ENCODE data around the gene TMF1. TPM values are rescaled to one million over a fixed set of nuclear protein-coding genes. Genes with fewer than 3 reads are reported as not detected.

The TMF1 gene
- total and polyA plus RNA-seq, 2 of the 8 experiments (the other 6 are each of a cell fraction or from before 2014, with no cell fraction given) = 1.4 to 18.3 TPM

DNA sequence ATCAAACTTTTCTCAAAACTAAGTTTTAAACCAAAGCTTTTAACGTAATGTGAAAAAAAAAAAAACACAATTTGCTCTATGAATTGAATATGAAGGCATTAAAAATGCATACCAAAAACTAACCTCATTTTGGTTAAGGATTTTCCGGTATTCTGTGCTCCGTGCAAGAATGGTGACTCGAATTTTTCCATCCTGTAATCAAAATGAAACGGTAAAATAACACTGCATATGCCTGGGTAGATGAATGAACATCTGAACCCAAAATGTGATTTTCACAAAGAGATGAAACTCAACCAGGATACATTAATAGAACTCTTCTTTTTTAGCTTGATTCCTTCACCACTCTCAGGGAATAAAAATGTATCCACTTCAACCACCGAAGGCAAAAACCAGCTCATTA, 64.8 kb downstream of the TMF1 start:
- FAIRE-seq (no peak), DNase-seq (ENCODE audit: low read depth in 1 of 2, low spot score in 2 of 2) (no peak)
- no peak overlapping the region for H2BK15ac ChIP-seq (ENCODE audit: low read length)
- H3K9ac ChIP-seq (replicated peaks in 1 of 4; ENCODE audit: extremely low read depth in 1 of 4, low read depth in 3 of 4, low read length in 3 of 4) = no peak overlapping the region
- H3K79me2 ChIP-seq (ENCODE audit: control insufficient read depth in 1 of 2, insufficient read depth in 2 of 2, low read length in 2 of 2) = no peaks in the 10 kb centered on the region
- no peak overlapping the region for H2AFZ ChIP-seq (ENCODE audit: low read length)
- H3K36me3 ChIP-seq (ENCODE audit: control insufficient read depth in 2 of 4, insufficient read depth in 4 of 4, low read length in 3 of 4) = peaks cover 0 to 20% (median 6%) of the 10 kb centered on the region in 4 experiments; a peak in 5 of 8 replicates
- H4K5ac ChIP-seq (ENCODE audit: insufficient read length, low read depth, low read length) = no peak overlapping the region
- no peak overlapping the region for H3K23ac ChIP-seq (ENCODE audit: insufficient read length)
- H3K27ac ChIP-seq (ENCODE audit: low read depth, low read length) = no peak overlapping the region
- H3K4me1 ChIP-seq (replicated peaks in 1 of 4; ENCODE audit: control insufficient read depth in 3 of 4, insufficient read depth in 4 of 4, low read length in 3 of 4) = no peaks in the 10 kb centered on the region
- no peaks in the 10 kb centered on the region for H3K9me3 ChIP-seq (ENCODE audit: insufficient read depth in 2 of 2, low read depth in 1 of 2, low read length in 1 of 2)
- no peak overlapping the region for H3K14ac ChIP-seq (ENCODE audit: insufficient read length)
- no peak overlapping the region for H2BK5ac ChIP-seq (ENCODE audit: low read depth, low read length)
- CTCF ChIA-PET (ENCODE audit: partially characterized antibody) = interaction anchor here (0.8 to 1.9 kb wide), 3 partner anchors 8 to 16 kb away, joined by 3 to 6 read pairs (median 4); no protein-coding TSS in a partner anchor
- POLR2A ChIA-PET (ENCODE audit: partially characterized antibody) = interaction anchor here (1.7 kb wide), 1 partner anchor 9 kb away, joined by 6 read pairs; no protein-coding TSS in a partner anchor
- no peak overlapping the region for H3K18ac ChIP-seq (ENCODE audit: extremely low read depth, low read length)
- no peak overlapping the region for H3K4ac ChIP-seq (replicated peaks; ENCODE audit: insufficient read length, low read depth, low read length)
- no peak overlapping the region for H2BK20ac ChIP-seq (ENCODE audit: low read length)
- WGBS, 2 experiments (ENCODE audit: extremely low coverage in 1 of 2, insufficient coverage in 1 of 2, insufficient read length in 1 of 2, insufficient replicate concordance in 2 of 2, low coverage in 1 of 2, low lambda C conversion rate in 2 of 2, missing lambda C conversion rate in 1 of 2) = 91% methylated on average over 6 of the region's 6 CpGs; no CpG with 5 or more reads in 1 of the 2 experiments
- no peak overlapping the region for H2BK12ac ChIP-seq (ENCODE audit: low read depth, low read length)
- H4K20me1 ChIP-seq (replicated peaks in 1 of 2; ENCODE audit: control insufficient read depth in 1 of 2, insufficient read depth in 2 of 2, low read length in 2 of 2) = peaks cover 0 to 2% of the 10 kb centered on the region in 2 experiments
- no peak overlapping the region for H3K4me3 ChIP-seq (ENCODE audit: extremely low read depth in 1 of 4, insufficient read depth in 2 of 4, low read depth in 3 of 4, low read length in 4 of 4)
- no peak overlapping the region for H2BK120ac ChIP-seq (replicated peaks; ENCODE audit: low read depth, low read length)
- no peak overlapping the region for H4K8ac ChIP-seq (ENCODE audit: extremely low read depth, insufficient read depth, low read length)
- no peak overlapping the region for H4K91ac ChIP-seq (replicated peaks; ENCODE audit: insufficient read length, low read length)
- no peaks in the 10 kb centered on the region for H3K27me3 ChIP-seq (replicated peaks in 1 of 4; ENCODE audit: control insufficient read depth in 3 of 4, extremely low read depth in 1 of 4, insufficient read depth in 3 of 4, low read length in 3 of 4)
- H3K4me2 ChIP-seq (ENCODE audit: insufficient read depth in 1 of 2, low read depth in 2 of 2, low read length in 2 of 2) = no peak overlapping the region
- H3K79me1 ChIP-seq (ENCODE audit: low read depth, low read length) = no peaks in the 10 kb centered on the region
- no peaks in the 10 kb centered on the region; the same call in 1 of the 2 replicates for H3K23me2 ChIP-seq (ENCODE audit: low read depth, low read length)
- H2AK5ac ChIP-seq (ENCODE audit: low read depth, low read length) = no peak overlapping the region
- H3K56ac ChIP-seq (replicated peaks; ENCODE audit: insufficient read length, low read depth, low read length) = no peak overlapping the region
- TF ChIP-seq, protein P1, sequence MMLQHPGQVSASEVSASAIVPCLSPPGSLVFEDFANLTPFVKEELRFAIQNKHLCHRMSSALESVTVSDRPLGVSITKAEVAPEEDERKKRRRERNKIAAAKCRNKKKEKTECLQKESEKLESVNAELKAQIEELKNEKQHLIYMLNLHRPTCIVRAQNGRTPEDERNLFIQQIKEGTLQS (IDR thresholded peaks at IDR 0.05; ENCODE audit: insufficient read depth, low read depth, low read length) = no peak
- no peak for TF ChIP-seq HDAC2 (IDR thresholded peaks at IDR 0.05; ENCODE audit: borderline replicate concordance in 1 of 2, low read depth in 2 of 2, low read length in 2 of 2)
- no peak for TF ChIP-seq CEBPB (IDR thresholded peaks at IDR 0.05; ENCODE audit: low read depth, low read length)
- no peak for TF ChIP-seq RNF2 (IDR thresholded peaks at IDR 0.05; ENCODE audit: borderline replicate concordance, low read depth, low read length, missing control alignments, poor library complexity, severe bottlenecking)
- TF ChIP-seq BCL11A (IDR thresholded peaks at IDR 0.05; ENCODE audit: low read depth in 2 of 2, low read length in 2 of 2) = no peak
- TF ChIP-seq CREB1 (IDR thresholded peaks at IDR 0.05) = no peak
- no peak for TF ChIP-seq KDM5A (IDR thresholded peaks at IDR 0.05; ENCODE audit: low read length)
- no peak for TF ChIP-seq KDM4A (IDR thresholded peaks at IDR 0.05; ENCODE audit: low read depth, low read length, severe bottlenecking)
- TF ChIP-seq, protein P2, sequence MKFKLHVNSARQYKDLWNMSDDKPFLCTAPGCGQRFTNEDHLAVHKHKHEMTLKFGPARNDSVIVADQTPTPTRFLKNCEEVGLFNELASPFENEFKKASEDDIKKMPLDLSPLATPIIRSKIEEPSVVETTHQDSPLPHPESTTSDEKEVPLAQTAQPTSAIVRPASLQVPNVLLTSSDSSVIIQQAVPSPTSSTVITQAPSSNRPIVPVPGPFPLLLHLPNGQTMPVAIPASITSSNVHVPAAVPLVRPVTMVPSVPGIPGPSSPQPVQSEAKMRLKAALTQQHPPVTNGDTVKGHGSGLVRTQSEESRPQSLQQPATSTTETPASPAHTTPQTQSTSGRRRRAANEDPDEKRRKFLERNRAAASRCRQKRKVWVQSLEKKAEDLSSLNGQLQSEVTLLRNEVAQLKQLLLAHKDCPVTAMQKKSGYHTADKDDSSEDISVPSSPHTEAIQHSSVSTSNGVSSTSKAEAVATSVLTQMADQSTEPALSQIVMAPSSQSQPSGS (IDR thresholded peaks at IDR 0.05; ENCODE audit: low read length) = no peak

All from H1 (cell line).